ENCODE measurements around the gene ARHGAP25.
"Not testable (repeated sequence)": the region's sequence is repeated elsewhere in the genome, so short reads cannot be mapped to it uniquely, and the experiment has no call there.

The ARHGAP25 gene

GRCh38 chr2:68798569-68798968 is 64.0 kb downstream of the ARHGAP25 start:
- Mint-ChIP-seq H3K9me3 (no peaks in the 10 kb centered on the region), H3K36me3 (ENCODE audit: low read depth) (no peaks in the 10 kb centered on the region), H3K4me1 (no peaks in the 10 kb centered on the region), H3K27me3 (ENCODE audit: low read depth) (peaks cover 10% of the 10 kb centered on the region), H3K27ac (no peak overlapping the region), H3K4me3 (no peak overlapping the region)
- no peak for TF ChIP-seq CTCF (IDR thresholded peaks at IDR 0.05; ENCODE audit: unreplicated experiment in 3 of 3)

GRCh38 chr2:68799140-68800026 is 64.8 kb downstream of the ARHGAP25 start:
- Mint-ChIP-seq H3K36me3 (ENCODE audit: low read depth) (no peaks in the 10 kb centered on the region), H3K27me3 (ENCODE audit: low read depth) (peaks cover 10% of the 10 kb centered on the region), H3K4me3 (no peak overlapping the region), H3K27ac (no peak overlapping the region), H3K4me1 (no peaks in the 10 kb centered on the region), H3K9me3 (no peaks in the 10 kb centered on the region)
- no peak for TF ChIP-seq CTCF (IDR thresholded peaks at IDR 0.05; ENCODE audit: unreplicated experiment in 3 of 3)

GRCh38 chr2:68800027-68800401 is 65.4 kb downstream of the ARHGAP25 start:
- Mint-ChIP-seq H3K9me3 (no peaks in the 10 kb centered on the region), H3K36me3 (ENCODE audit: low read depth) (no peaks in the 10 kb centered on the region), H3K27me3 (ENCODE audit: low read depth) (peaks cover 14% of the 10 kb centered on the region), H3K4me1 (peaks cover 4% of the 10 kb centered on the region), H3K4me3 (no peak overlapping the region), H3K27ac (no peak overlapping the region)
- TF ChIP-seq CTCF (IDR thresholded peaks at IDR 0.05; ENCODE audit: unreplicated experiment in 3 of 3) = no peak

GRCh38 chr2:68800517-68800916 is 65.9 kb downstream of the ARHGAP25 start:
- H3K9me3 Mint-ChIP-seq = no peaks in the 10 kb centered on the region
- H3K27me3 Mint-ChIP-seq (ENCODE audit: low read depth) = peaks cover 15% of the 10 kb centered on the region
- H3K4me3 Mint-ChIP-seq = no peak overlapping the region
- no peaks in the 10 kb centered on the region for H3K36me3 Mint-ChIP-seq (ENCODE audit: low read depth)
- TF ChIP-seq CTCF (IDR thresholded peaks at IDR 0.05; ENCODE audit: unreplicated experiment in 3 of 3) = no peak
- no peak overlapping the region for H3K27ac Mint-ChIP-seq
- peaks cover 8% of the 10 kb centered on the region for H3K4me1 Mint-ChIP-seq

- not testable (repeated sequence) for H3K36me3 Mint-ChIP-seq (ENCODE audit: low read depth); H3K27ac Mint-ChIP-seq
- peaks cover 15% of the 10 kb centered on the region for H3K27me3 Mint-ChIP-seq (ENCODE audit: low read depth)
Measured at GRCh38 chr2:68802161-68802560, 67.5 kb downstream of the ARHGAP25 start.

GRCh38 chr2:68805025-68805424 is 70.4 kb downstream of the ARHGAP25 start:
- peaks cover 5% of the 10 kb centered on the region for H3K27me3 Mint-ChIP-seq (ENCODE audit: low read depth)
- H3K4me3 Mint-ChIP-seq = no peak overlapping the region
- no peaks in the 10 kb centered on the region for H3K9me3 Mint-ChIP-seq

More at GRCh38 chr2:68802161-68802560, 67.5 kb downstream of the ARHGAP25 start:
- not testable (repeated sequence) for H3K4me3 Mint-ChIP-seq, H3K9me3 Mint-ChIP-seq
- H3K4me1 Mint-ChIP-seq = peaks cover 16% of the 10 kb centered on the region

More at GRCh38 chr2:68805025-68805424, 70.4 kb downstream of the ARHGAP25 start:
- TF ChIP-seq CTCF (IDR thresholded peaks at IDR 0.05; ENCODE audit: unreplicated experiment in 3 of 3) = no peak
- H3K36me3 Mint-ChIP-seq (ENCODE audit: low read depth) = no peaks in the 10 kb centered on the region
- H3K4me1 Mint-ChIP-seq = peaks cover 16% of the 10 kb centered on the region
- no peak overlapping the region for H3K27ac Mint-ChIP-seq
